AG09309 (cell line): ENCODE data around the gene DEFB123.
"Not testable (repeated sequence)": the region's sequence is repeated elsewhere in the genome, so short reads cannot be mapped to it uniquely, and the experiment has no call there.

Experiments
- DNase-seq: peaks from one replicate; pipeline ENCODE4 v3.0.0-alpha.2; 2010; ENCODE audit warnings: low read depth
- H3K4me3 ChIP-seq: 2 replicates; pipeline ENCODE4 v1.5.1; 2011; ENCODE audit warnings: mild to moderate bottlenecking, low read depth, low read length, moderate library complexity; ENCODE audit not compliant: control insufficient read depth
- TF ChIP-seq, protein P1 (sequence below): IDR thresholded peaks from 2 replicates; pipeline ENCODE4 v1.5.1; 2011; ENCODE audit warnings: mild to moderate bottlenecking, low read depth, low read length, inconsistent platforms; ENCODE audit not compliant: insufficient read depth, control insufficient read depth; ENCODE audit errors: missing control alignments

DEFB123 gene

GRCh38 chr20:31414381-31414780 lies 26.1 kb upstream of the DEFB123 start:
- DNase-seq, result no peak
- TF ChIP-seq, protein P1, sequence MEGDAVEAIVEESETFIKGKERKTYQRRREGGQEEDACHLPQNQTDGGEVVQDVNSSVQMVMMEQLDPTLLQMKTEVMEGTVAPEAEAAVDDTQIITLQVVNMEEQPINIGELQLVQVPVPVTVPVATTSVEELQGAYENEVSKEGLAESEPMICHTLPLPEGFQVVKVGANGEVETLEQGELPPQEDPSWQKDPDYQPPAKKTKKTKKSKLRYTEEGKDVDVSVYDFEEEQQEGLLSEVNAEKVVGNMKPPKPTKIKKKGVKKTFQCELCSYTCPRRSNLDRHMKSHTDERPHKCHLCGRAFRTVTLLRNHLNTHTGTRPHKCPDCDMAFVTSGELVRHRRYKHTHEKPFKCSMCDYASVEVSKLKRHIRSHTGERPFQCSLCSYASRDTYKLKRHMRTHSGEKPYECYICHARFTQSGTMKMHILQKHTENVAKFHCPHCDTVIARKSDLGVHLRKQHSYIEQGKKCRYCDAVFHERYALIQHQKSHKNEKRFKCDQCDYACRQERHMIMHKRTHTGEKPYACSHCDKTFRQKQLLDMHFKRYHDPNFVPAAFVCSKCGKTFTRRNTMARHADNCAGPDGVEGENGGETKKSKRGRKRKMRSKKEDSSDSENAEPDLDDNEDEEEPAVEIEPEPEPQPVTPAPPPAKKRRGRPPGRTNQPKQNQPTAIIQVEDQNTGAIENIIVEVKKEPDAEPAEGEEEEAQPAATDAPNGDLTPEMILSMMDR, result no peak
- no peak overlapping the region for H3K4me3 ChIP-seq

- no peak for DNase-seq
- no peak overlapping the region for H3K4me3 ChIP-seq
- TF ChIP-seq, protein P1, result no peak
Observed at GRCh38 chr20:31415653-31416052, 24.8 kb upstream of the DEFB123 start.

GRCh38 chr20:31418307-31418706 lies 22.1 kb upstream of the DEFB123 start:
- TF ChIP-seq, protein P1, result no peak
- no peak overlapping the region for H3K4me3 ChIP-seq
- DNase-seq, result no peak

- TF ChIP-seq, protein P1, result no peak
- no peak for DNase-seq
- no peak overlapping the region for H3K4me3 ChIP-seq
Observed at GRCh38 chr20:31425797-31426196, 14.6 kb upstream of the DEFB123 start.

GRCh38 chr20:31426891-31427551 lies 13.4 kb upstream of the DEFB123 start:
- not testable (repeated sequence) for DNase-seq, H3K4me3 ChIP-seq

GRCh38 chr20:31427576-31427975 lies 12.9 kb upstream of the DEFB123 start:
- not testable (repeated sequence) for DNase-seq, H3K4me3 ChIP-seq

- TF ChIP-seq, protein P1, result no peak
- no peak for DNase-seq
- no peak overlapping the region for H3K4me3 ChIP-seq
Observed at GRCh38 chr20:31430568-31431115, 9.8 kb upstream of the DEFB123 start.
